NK-92 treated with Interleukin-12 subunit alpha and Interleukin-12 subunit beta, amount 100 ng/mL, for 24 hours (cell line): ENCODE data around the gene S1PR3.

Source experiments
- DNase-seq: peaks from one replicate; lab custom pipeline; 2025; lab: John Stamatoyannopoulos, UW

Gene S1PR3

DNA sequence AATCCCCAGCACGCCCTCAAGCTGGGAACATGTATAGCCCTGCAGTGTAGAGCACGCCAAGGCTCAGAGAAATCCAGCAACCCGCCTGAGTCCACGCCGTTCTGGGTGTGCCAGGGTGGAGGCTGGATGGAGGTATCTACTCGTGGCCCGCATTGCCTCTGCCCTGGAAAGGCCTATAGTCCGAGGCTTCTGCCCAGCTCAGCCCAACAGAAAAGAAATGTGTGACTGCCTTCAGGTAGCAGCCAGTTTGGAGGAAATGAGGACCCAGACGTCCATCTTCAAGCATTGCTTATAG lies 18.2 kb downstream of the S1PR3 start:
- DNase-seq: no peak

DNA sequence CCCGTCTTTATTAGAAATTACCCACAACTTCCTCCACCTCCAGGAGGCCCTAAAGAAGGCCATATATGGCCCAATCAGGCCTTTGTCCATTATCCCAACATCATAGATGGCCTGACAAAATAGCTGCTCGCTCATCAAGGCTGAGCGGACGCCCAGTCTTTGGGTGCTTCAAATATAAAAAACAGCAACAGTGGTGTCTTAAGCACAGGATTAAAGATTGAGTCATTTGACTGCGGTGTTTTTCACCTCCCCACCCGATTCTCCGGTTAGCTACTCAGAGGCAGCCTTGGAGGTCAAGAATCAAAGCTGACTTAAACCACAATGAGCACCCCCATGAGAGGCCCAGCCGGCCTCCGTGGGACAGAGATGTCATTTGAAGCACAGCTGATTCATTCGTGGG lies 18.8 kb downstream of the S1PR3 start:
- DNase-seq: no peak

DNA sequence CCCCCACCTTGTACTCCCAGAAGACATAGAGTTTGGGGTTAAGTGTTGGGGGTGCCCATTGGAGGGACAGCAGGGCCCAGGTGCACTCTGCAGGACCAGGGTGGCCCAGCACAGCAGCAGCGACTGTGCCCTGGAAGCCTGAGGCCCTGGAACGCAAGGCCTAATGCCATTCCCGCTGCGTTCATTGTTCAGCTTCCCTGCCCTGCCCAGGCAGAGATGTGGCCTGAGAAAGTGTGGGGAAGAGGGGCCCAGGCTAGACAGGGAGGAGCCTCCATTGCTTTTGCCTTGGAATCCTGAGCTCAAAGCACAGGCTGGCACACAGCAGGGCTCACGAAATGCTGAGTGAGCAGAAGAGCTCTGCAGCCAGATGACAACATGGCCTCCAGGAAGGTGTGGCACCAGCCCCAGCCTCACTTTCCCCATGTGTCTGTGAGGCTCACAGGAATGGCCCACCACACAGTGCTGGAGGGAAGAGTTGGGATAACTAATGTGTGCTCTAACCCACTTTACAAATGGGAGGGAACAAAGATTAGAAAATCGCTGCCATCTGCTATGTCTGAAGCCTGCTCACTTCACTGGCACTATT lies 19.4 kb downstream of the S1PR3 start:
- no peak for DNase-seq

DNA sequence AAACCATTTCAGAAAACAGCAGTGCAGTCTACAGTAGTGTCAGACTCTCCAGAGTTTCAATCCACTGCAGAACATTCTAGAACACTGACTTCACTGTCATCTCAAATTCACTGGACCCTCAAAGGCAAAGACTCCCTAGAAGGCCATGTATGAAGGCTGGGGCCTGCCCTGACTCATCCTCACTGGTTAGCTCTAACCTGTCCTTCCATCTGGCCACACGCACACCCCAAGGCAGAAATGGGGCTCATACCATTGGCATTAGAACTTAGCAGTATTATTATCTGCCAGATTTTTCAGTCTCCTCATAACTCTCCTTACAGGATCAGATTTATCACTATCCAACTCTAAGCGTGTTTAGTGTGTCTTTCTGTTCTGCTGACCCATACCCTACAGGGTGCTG lies 20.4 kb downstream of the S1PR3 start:
- no peak for DNase-seq

DNA sequence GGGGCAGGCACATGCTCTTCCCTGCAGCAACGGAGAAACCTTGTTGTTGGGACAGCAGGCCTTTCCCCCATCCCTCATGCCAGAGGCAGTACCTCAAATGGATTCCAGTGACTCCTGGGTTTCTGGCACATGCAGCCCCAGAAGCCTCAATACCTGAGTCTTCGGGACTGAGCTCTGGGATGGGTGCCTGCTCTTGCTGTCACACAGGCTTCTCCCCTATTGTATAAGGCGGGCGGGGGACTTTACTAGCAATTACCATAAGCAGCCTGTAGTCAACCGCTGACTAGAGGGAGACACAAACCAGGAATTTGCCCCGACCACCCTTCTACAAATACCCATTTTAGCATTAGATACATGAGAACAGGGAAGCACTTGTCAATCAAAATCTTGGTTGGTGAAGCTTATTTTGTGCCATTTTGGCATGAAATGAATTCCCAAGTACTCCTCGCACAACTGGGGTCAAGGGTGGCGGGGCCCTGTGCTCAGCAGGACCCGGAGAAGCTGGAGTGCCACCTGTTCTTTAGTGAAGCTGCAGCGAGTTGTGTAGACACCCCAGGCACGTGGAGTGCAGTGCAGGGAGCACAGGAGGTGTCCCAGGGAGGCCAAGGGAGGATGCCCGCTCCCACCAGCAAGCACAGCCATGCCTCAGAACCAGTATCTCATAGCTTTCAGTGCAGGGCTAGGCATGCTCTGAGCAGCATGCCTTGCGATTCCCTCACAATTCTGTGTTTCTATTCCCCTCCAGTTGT lies 21.2 kb downstream of the S1PR3 start:
- no peak for DNase-seq

DNA sequence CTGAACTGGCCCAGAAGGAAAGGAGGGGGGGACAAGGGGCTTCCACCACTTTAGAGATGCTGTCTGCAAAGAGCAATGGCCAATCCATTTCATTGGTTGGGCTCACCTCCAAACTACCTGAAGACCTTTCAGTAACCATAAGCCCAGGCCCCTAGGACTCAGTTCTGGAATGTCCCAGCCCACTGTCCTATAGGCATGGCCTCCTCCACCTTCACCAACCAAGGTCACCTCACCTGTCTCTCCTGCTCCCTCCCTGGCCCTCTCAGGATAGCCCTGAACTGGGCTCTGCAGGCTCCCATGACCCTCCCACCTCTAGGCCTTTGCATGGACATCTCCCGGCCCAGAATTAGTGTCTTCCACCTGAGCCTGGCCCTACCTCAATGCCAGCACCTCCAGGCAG lies 22.4 kb downstream of the S1PR3 start:
- no peak for DNase-seq

DNA sequence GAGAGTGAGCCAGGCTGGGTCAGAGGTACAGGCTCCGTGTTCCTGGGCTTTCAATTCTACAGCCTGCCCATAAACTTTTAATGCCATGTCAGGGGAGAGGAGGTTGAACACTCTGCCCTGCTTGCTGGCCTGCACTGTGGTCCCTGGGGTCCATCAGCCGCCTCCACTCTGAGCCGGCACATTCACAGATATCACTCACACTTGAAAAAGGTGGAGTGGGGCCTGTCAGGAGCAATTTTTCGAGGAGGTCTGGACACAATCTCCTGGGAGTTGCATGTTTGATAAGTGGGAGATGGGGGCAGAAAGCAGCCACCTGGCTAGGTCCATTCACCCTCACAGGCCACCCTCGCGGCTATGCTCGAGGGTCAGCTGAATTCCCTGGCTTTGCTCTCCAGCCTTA lies 22.9 kb downstream of the S1PR3 start:
- no peak for DNase-seq

DNA sequence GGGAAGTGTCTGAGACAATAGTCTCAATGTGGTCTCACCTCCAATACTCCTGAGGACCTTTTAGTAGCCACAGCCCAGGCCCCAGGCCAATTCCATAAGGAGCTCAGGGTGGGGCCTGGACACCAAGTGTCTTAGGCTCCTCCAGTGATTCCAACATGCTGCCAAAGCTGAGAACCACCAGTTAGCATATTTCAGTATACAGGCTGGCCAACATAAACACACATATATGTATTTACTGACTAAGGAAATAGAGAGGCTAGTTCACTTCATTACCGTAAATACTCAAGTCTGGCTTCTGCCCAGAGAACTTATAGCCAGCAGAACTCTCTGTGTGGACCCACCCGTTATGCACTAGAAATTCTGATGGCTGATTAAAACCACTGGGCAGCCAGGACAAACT lies 24.1 kb downstream of the S1PR3 start:
- no peak for DNase-seq

DNA sequence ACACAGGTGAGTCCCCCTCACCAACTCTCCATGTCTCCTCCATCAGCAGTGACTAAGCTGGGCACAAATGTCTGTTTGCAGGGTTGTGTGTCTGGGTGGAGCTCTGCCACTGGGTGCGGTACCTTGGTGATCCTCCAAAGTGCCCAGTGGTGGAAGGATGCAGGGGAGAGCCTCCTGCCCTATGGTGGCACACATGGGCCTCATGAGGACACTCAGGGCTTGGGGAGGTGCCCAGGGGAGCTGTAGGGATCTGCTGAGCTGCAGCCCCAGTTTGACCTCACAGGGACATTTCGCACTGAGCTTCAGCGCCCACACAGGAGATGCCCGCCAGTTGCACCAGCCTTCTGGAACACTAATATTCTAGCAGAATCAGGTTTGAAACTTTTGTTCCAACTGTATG lies 29.5 kb downstream of the S1PR3 start:
- no peak for DNase-seq

DNA sequence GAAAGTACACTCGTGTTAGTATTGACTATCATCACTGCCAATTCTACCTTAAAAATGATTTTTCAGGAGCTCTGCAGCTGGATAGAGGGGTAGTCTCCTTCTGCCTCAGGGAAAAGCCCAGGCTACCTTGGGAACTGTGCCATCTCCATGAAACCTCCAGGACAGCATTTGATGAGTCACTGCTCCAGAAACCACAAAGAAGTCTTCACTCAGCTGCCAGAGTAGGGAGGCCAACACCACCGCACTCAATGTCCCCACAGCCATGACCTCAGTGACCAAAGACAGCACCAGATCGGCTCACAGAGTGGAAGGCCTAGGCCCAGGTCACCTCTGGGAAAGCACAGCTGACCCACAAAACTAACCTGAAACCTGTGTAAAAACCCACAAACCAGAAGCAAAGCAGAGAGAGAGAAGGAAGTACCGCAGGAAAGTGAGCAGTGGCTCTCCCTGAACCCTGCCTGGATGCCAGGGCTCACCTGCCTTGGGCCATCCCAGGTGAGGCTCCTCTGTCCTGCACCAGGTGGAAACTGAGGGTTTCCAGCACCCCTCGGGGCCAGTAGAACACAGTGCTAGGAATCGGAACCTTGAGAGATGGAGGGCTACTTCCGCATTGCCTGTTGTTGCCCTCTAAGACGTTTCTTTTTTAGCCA lies 30.0 kb downstream of the S1PR3 start:
- no peak for DNase-seq

GRCh38 chr9:89022001-89022759 lies 30.9 kb downstream of the S1PR3 start:
- DNase-seq: no peak

GRCh38 chr9:89022902-89023301 lies 31.6 kb downstream of the S1PR3 start:
- DNase-seq: no peak

DNA sequence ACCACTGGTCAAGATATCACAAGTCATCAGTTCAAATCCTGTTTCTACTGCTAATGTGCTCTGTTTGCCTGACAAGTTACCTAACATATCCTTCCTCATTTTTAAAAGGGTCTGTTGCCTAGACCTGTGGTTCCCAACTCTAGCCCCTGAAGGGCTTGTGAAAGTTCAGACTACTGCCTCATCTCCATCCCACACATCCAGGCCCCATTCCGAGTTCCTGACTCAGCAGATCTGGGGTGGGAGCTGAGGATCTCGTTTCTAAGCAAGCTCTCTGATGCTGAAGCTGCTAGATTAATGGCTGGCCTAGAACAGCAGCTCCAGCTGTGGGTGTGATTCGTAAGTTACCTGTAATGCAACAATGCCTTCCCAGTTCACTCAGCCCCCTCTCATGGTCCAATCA lies 32.5 kb downstream of the S1PR3 start:
- no peak for DNase-seq

DNA sequence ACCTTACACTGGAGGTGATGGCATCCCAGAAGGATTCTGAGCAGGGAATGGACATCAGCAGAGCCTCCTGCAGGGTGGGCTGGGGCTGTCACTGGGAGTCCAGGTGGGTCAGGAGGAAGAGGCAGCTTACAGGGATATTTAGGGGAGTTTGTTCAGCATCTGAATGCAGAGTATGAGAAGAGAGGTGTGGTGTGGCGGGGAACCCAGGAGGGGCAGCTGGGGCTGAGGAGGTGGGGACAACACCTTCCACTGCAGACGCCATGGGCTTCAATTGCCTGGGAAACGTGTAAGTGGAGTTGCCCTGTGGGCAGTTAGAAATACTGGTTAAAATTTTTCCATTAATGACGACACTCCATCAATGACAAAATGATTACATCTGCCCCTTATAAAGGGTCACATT lies 33.5 kb downstream of the S1PR3 start:
- DNase-seq: no peak

DNA sequence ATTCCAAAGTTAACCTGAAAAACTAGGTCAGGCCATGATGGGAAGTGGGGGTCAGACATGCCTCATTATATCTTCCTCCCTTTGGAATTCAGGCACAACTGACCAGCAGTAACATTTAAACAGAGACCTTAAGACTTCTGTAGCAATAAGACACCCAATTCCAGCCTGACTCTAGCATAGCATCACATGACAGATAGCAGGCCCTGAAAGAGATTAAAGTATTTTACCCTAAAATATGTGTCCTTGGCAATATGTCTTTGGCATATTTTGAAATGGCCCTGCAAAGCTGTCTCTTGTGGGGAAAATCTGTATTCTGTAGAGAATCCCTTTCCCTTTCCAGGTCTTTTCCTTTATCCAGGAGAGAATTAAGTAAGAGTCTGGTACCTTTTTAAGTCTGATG lies 34.3 kb downstream of the S1PR3 start:
- no peak for DNase-seq

DNA sequence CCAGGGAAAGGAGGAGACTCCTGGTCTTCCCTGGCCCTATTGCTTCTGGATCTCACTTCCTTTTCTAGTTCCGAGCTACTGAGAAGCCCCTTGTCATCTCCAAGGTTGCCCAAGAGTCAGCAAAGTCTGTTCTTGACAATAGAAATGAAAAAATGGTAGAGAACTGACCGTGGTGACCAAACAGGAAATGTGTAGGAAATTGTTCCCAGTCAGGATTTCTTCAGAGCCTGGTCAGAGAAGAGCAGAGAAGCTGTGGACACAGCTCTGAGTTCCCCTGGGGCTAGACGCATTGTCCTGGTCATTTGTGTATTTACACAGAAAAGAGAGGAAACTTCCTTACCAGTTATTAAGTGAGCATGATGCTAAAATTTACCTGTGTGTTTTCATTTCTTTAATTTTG lies 35.6 kb downstream of the S1PR3 start:
- no peak for DNase-seq

DNA sequence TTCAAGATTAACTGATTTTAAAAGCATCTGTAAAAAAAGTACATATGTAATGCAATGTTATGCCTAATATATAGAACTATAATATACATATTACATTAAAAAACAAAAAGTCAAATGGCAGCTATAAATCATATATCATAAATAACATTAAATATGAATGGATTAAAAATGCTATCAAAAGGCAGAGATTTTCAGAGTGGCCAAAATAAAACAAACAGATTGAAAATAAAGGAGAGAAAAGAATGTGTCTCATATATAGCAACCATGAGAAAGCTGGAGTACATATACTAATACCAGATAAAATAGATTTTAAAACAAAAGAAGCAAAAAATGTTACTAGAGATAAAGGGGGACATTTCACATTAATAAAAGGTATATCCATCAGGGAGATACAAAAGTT lies 38.5 kb downstream of the S1PR3 start:
- DNase-seq: no peak

GRCh38 chr9:89032173-89032572 lies 40.9 kb downstream of the S1PR3 start:
- no peak for DNase-seq

- DNase-seq: no peak
These were observed 41.4 kb downstream of the S1PR3 start for GRCh38 chr9:89032661-89033060.

- DNase-seq: no peak
These were observed 45.1 kb downstream of the S1PR3 start for GRCh38 chr9:89036383-89036782.

- DNase-seq: no peak
These were observed 45.6 kb downstream of the S1PR3 start for GRCh38 chr9:89036891-89037290.

DNA sequence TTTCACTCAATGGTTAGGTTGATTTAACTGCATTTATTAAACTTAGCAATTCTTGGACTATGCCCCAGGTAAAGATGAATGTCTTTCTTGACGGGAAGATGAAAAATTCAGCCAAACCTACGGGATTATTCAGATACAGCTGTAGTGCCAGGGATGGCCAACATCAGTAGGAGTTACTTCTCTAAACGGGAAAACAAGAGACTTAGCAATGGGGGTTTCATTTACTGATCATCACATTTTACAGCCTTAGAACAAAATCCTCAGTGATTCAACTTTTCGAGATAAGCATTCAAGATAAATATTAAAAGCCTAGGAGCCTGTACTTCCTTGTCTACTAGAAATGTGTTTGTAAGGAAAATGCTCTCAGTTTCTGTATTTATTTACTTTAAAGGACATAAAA lies 46.1 kb downstream of the S1PR3 start:
- DNase-seq: no peak

- DNase-seq: no peak
These were observed 46.6 kb downstream of the S1PR3 start for GRCh38 chr9:89037891-89038290.
